ENCODE data around the gene SERPINB1. TPM values are rescaled to one million over a fixed set of nuclear protein-coding genes. Genes with fewer than 3 reads are reported as not detected.
"Not testable (repeated sequence)": the region's sequence is repeated elsewhere in the genome, so short reads cannot be mapped to it uniquely, and the experiment has no call there.

The SERPINB1 gene
- total and polyA plus RNA-seq, 5 experiments from 2014 or later, result 65.3 to 130 (median 121) TPM

DNA sequence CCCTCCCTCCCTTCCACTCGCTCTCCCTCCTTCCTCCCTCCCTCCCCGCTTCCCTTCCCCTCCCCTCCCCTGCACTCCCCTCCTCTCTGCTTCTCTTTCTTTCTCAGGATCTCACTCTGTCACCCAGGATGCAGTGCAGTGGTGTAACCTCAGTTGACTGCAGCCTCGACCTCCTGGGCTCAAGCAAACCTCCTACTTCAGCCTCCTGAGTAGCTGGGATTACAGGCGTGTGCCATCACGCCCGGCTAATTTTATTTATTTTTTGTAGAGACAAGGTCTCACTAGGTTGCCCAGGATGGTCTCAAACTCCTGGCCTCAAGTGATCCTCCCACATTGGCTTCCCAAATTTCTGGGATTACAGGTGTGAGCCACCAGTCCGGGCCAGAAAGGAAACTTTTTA, 23.6 kb upstream of the SERPINB1 start:
- no peak for ATAC-seq
- POLR2A ChIA-PET, result interaction anchor here (1.2 to 2.3 kb wide), 5 partner anchors 10 to 124 kb away, joined by 3 to 7 read pairs (median 6); partner anchors contain the start of genes SERPINB1 and SERPINB9
- Mint-ChIP-seq H3K36me3 (peaks cover 0 to 3% (median 0%) of the 10 kb centered on the region in 3 donors), H3K4me3 (peak overlapping the region in 1 of 10 donors; percentile 45), H3K4me1 (peaks cover 29 to 84% (median 54%) of the 10 kb centered on the region in 4 donors), H3K27me3 (no peaks in the 10 kb centered on the region), H3K27ac (peak overlapping the region in 5 of 10 donors; percentile 13 to 57 (median 44)), H3K9me3 (peaks cover 0 to 9% (median 0%) of the 10 kb centered on the region in 9 donors)
- DNase-seq, result no peak

- Mint-ChIP-seq H3K27ac (peak overlapping the region; percentile 65 to 98 (median 96)), H3K4me1 (peaks cover 29 to 88% (median 59%) of the 10 kb centered on the region in 4 donors), H3K27me3 (no peaks in the 10 kb centered on the region), H3K4me3 (peak overlapping the region in 3 of 10 donors; percentile 36 to 77 (median 41)), H3K36me3 (peaks cover 0 to 3% (median 0%) of the 10 kb centered on the region in 3 donors), H3K9me3 (peaks cover 0 to 9% (median 0%) of the 10 kb centered on the region in 9 donors)
- POLR2A ChIA-PET, result interaction anchor here (3.8 kb wide), 1 partner anchor 14 kb away, joined by 14 read pairs; no protein-coding TSS in a partner anchor
- ATAC-seq (no peak), DNase-seq (no peak)
Observed at GRCh38 chr6:2863901-2864300, 22.2 kb upstream of the SERPINB1 start.

DNA sequence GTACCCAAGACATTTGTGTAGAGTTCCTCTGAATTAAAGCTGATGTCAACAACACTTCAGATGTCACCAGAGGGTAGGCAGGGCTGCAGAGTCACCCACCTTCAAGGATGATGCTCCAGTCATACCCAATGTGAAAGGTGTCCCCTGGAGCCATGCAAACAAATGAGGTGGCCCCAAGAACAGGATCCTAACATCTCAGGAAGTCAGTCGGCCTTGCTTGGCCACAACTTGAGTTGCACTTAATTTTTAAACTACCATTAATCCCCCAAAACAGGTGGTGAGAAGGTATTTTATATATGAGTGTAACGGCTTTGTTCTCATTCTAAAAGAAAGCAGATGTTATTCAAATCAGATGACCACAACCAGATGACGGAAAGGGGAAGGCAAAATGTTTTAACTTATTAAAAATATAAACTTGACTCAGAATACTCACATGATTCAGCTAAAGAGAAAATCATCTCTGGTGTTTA, 21.1 kb upstream of the SERPINB1 start:
- Mint-ChIP-seq H3K9me3 (peaks cover 0 to 9% (median 0%) of the 10 kb centered on the region in 9 donors), H3K4me1 (peaks cover 39 to 91% (median 67%) of the 10 kb centered on the region in 4 donors), H3K36me3 (peaks cover 0 to 3% (median 0%) of the 10 kb centered on the region in 3 donors), H3K4me3 (peak overlapping the region in 7 of 10 donors; percentile 18 to 83 (median 74)), H3K27me3 (peaks cover 0 to 2% (median 0%) of the 10 kb centered on the region in 5 donors), H3K27ac (peak overlapping the region; percentile 95 to 99 (median 98))
- POLR2A ChIA-PET, result interaction anchor here (1.8 to 3.8 kb wide), 2 partner anchors 13 to 17 kb away, joined by 5 to 14 read pairs; no protein-coding TSS in a partner anchor
- ATAC-seq (no peak), DNase-seq (no peak)

GRCh38 chr6:2861822-2862164, 20.1 kb upstream of the SERPINB1 start:
- Mint-ChIP-seq H3K4me1 (peaks cover 47 to 93% (median 76%) of the 10 kb centered on the region in 4 donors), H3K36me3 (peaks cover 0 to 3% (median 0%) of the 10 kb centered on the region in 3 donors), H3K27ac (peak overlapping the region; percentile 95 to 99 (median 98)), H3K9me3 (peaks cover 0 to 9% (median 0%) of the 10 kb centered on the region in 9 donors), H3K4me3 (peak overlapping the region; percentile 60 to 83 (median 76)), H3K27me3 (peaks cover 0 to 2% (median 0%) of the 10 kb centered on the region in 5 donors)
- no peak for DNase-seq
- ATAC-seq, result no peak
- POLR2A ChIA-PET, result interaction anchor here (0.7 to 3.8 kb wide), 10 partner anchors 12 to 129 kb away, joined by 3 to 14 read pairs (median 5); partner anchors contain the start of gene SERPINB9

DNA sequence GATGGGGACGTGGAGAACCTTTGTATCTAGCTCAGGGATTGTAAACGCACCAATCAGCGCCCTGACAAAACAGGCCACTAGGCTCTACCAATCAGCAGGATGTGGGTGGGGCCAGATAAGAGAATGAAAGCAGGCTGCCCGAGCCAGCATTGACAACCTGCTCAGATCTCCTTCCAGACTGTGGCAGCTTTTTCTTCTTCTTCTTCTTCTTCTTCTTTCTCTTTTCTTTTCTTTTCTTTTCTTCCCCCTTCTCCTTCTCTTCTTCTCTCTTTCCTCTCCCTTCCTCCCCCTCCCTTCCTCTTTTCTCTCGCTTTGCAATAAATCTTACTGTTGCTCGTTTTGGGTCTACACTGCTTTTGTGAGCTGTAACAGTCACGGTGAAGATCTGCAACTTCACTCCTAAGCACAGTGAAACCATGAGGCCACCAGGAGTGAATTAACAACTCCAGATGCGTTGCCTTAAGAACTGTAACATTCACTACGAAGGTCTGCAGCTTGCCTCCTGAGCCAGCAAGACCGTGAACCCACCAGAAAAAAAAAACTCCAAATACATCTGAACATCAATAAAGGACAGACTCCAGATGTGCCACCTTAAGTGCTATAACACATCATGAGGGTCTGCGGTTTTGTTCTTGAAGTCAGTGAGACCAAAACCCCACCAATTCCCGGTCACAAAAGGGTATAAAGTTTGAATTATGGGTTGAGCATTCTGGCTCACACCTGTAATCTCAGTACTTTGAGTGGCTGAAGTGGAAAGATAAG, 19.6 kb upstream of the SERPINB1 start:
- H3K9me3 Mint-ChIP-seq, result peaks cover 0 to 9% (median 0%) of the 10 kb centered on the region in 9 donors
- DNase-seq (peak in 7 of 10 donors; percentile 46 to 80 (median 60)), ATAC-seq (peak; percentile 43 to 64)
- H3K4me1 Mint-ChIP-seq, result peaks cover 47 to 93% (median 80%) of the 10 kb centered on the region in 4 donors
- peaks cover 0 to 2% (median 0%) of the 10 kb centered on the region in 5 donors for H3K27me3 Mint-ChIP-seq
- peak overlapping the region; percentile 95 to 99 (median 98) for H3K27ac Mint-ChIP-seq
- peak overlapping the region; percentile 60 to 83 (median 76) for H3K4me3 Mint-ChIP-seq
- POLR2A ChIA-PET, result interaction anchor here (0.7 to 3.8 kb wide), 10 partner anchors 12 to 203 kb away, joined by 3 to 14 read pairs (median 5); partner anchors contain the start of gene SERPINB9
- peaks cover 0 to 3% (median 0%) of the 10 kb centered on the region in 3 donors for H3K36me3 Mint-ChIP-seq

DNA sequence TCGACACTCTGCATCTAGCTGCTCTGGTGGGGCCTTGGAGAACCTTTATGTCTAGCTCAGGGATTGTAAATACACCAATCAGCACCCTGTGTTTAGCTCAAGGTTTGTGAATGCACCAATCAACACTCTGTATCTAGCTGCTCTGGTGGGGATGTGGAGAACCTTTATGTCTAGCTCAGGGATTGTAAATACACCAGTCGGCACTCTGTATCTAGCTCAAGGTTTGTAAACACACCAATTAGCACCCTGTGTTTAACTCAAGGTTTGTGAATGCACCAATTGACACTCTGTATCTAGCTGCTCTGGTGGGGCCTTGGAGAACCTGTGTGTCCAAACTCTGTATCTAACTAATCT, 19.0 kb upstream of the SERPINB1 start:
- Mint-ChIP-seq H3K4me1 (peaks cover 45 to 96% (median 83%) of the 10 kb centered on the region in 4 donors), H3K27ac (peak overlapping the region; percentile 95 to 99 (median 98)), H3K4me3 (peak overlapping the region in 7 of 10 donors; percentile 12 to 83 (median 77))
- not testable (repeated sequence) for DNase-seq, ATAC-seq, H3K36me3 Mint-ChIP-seq, H3K9me3 Mint-ChIP-seq, H3K27me3 Mint-ChIP-seq
- POLR2A ChIA-PET, result interaction anchor here (1.1 to 3.8 kb wide), 6 partner anchors 11 to 203 kb away, joined by 3 to 14 read pairs (median 6); no protein-coding TSS in a partner anchor

DNA sequence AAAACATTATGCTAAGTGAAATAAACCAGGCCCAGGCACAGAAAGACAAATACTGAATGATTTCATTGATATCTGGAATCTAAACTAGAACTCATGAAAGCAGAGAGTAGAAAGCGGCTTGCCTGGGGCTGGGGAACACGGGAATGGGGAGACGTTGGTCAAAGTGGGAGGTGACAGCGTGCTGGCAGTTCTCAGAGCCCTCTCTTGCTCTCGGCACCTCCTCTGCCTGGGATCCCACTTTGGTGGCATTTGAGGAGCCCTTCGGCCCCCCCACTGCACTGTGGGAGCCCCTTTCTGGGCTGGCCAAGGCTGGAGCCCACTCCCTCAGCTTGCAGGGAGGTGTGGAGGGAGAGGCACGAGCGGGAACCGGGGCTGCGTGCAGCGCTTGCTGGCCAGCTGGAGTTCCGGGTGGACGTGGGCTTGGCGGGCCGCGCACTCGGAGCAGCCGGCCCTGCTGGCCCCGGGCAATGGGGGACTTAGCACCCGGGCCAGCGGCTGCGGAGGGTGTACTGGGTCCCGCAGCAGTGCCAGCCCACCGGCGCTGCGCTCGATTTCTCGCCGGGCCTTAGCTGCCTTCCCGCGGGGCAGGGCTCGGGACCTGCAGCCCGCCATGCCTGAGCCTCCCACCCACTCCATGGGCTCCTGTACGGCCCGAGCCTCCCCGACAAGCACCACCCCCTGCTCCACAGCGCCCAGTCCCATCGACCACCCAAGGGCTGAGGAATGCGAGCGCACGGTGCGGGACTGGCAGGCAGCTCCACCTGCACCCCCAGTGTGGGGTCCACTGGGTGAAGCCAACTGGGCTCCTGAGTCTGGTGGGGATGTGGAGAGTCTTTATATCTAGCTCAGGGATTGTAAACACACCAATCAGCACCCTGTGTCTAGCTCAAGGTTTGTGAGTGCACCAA, 18.4 kb upstream of the SERPINB1 start:
- H3K27me3 Mint-ChIP-seq, H3K9me3 Mint-ChIP-seq, ATAC-seq, H3K36me3 Mint-ChIP-seq, DNase-seq: not testable (repeated sequence)
- Mint-ChIP-seq H3K27ac (peak overlapping the region; percentile 97 to 100 (median 99)), H3K4me3 (peak overlapping the region in 6 of 10 donors; percentile 18 to 95 (median 82)), H3K4me1 (peaks cover 49 to 96% (median 87%) of the 10 kb centered on the region in 4 donors)
- POLR2A ChIA-PET, result interaction anchor here (1.1 to 3.8 kb wide), 5 partner anchors 10 to 204 kb away, joined by 3 to 14 read pairs (median 5); no protein-coding TSS in a partner anchor

GRCh38 chr6:2859185-2859700, 17.6 kb upstream of the SERPINB1 start:
- peak in 2 of 10 donors; percentile 80 to 82 for DNase-seq
- POLR2A ChIA-PET, result interaction anchor here (0.8 to 4.3 kb wide), 17 partner anchors 9 to 208 kb away, joined by 3 to 39 read pairs (median 4); partner anchors contain the start of genes SERPINB1, SERPINB9 and WRNIP1
- peak overlapping the region; percentile 94 to 100 (median 99) for H3K27ac Mint-ChIP-seq
- peaks cover 0 to 3% (median 0%) of the 10 kb centered on the region in 3 donors for H3K36me3 Mint-ChIP-seq
- H3K4me3 Mint-ChIP-seq, result peak overlapping the region; percentile 60 to 95 (median 86)
- peaks cover 57 to 98% (median 92%) of the 10 kb centered on the region in 4 donors for H3K4me1 Mint-ChIP-seq
- ATAC-seq, result peak in 1 of 2 donors; percentile 3
- H3K9me3 Mint-ChIP-seq, result peaks cover 0 to 9% (median 0%) of the 10 kb centered on the region in 9 donors
- peaks cover 0 to 2% (median 0%) of the 10 kb centered on the region in 5 donors for H3K27me3 Mint-ChIP-seq

DNA sequence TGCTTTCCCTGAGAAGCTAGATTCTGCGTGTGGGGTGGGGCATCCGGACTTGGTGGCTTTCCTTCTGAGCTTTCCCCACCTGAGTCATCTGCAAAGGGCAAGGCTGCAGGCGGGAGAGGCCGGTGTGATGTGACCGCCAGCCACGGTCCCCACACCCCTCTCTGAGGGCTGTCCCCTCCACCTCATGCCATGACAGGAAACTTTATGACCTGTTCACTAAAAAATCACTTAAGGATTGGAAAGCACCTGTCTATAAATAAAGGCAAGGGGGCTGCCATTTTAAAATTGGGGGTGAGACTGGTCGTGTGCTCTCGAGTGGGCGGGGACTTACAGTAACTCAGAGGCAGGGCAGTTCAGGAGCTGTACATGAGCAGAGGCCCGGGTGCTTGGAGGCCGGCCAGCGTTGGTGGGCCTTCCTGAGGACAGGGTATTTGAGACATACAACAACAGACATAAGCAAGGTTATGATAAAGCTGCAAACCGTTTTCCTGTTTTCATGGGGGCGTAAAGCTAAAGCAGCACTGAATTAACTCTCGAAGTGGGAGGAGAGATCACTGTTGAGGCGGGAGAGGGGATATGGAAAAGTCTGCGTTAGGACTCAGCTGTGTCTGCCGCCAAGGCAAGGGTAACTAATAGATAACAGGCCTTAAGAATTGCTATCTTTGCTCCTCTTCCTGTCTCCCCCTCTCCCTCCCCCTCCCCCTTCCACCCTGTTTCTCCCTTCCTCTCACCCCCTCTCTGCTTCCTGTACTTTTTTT, 16.1 kb upstream of the SERPINB1 start:
- H3K27ac Mint-ChIP-seq, result peak overlapping the region; percentile 94 to 100 (median 99)
- ATAC-seq, result peak; percentile 18 to 37
- peak in 9 of 10 donors; percentile 23 to 71 (median 47) for DNase-seq
- peaks cover 54 to 97% (median 92%) of the 10 kb centered on the region in 4 donors for H3K4me1 Mint-ChIP-seq
- peaks cover 0 to 2% (median 0%) of the 10 kb centered on the region in 5 donors for H3K27me3 Mint-ChIP-seq
- H3K36me3 Mint-ChIP-seq, result peaks cover 0 to 3% (median 0%) of the 10 kb centered on the region in 3 donors
- H3K9me3 Mint-ChIP-seq, result peaks cover 0 to 9% (median 0%) of the 10 kb centered on the region in 9 donors
- POLR2A ChIA-PET, result interaction anchor here (0.6 to 4.3 kb wide), 25 partner anchors 8 to 142 kb away, joined by 3 to 39 read pairs (median 4); partner anchors contain the start of genes NQO2, SERPINB1 and SERPINB9
- H3K4me3 Mint-ChIP-seq, result peak overlapping the region; percentile 60 to 95 (median 86)

DNA sequence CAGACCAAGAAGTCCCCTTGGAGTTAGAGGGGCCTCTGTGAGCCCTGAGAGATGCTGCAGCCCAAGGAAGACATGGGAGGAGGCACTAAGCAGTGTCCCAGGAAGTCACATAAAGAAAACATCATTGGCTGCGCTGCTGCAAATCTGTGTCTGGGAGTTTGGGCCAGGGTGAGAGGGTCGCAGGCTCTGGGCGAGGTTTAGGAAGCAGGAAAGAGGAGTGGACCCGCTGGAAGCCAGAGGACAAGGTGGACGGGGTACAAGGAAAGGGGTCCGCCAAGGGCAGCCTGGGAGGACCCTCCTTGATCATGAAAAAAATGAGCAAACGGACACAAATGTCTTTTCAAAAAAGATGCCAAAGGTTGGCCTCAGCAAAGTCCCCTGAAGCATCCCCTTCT, 15.5 kb upstream of the SERPINB1 start:
- H3K27ac Mint-ChIP-seq, result peak overlapping the region; percentile 94 to 100 (median 99)
- H3K27me3 Mint-ChIP-seq, result peaks cover 0 to 2% (median 0%) of the 10 kb centered on the region in 5 donors
- ATAC-seq (no peak), DNase-seq (no peak)
- peaks cover 0 to 3% (median 0%) of the 10 kb centered on the region in 3 donors for H3K36me3 Mint-ChIP-seq
- H3K4me1 Mint-ChIP-seq, result peaks cover 48 to 97% (median 91%) of the 10 kb centered on the region in 4 donors
- peak overlapping the region; percentile 60 to 95 (median 86) for H3K4me3 Mint-ChIP-seq
- POLR2A ChIA-PET, result interaction anchor here (0.6 to 4.3 kb wide), 21 partner anchors 9 to 143 kb away, joined by 3 to 39 read pairs (median 4); partner anchors contain the start of genes NQO2, SERPINB1 and SERPINB9
- peaks cover 0 to 9% (median 0%) of the 10 kb centered on the region in 9 donors for H3K9me3 Mint-ChIP-seq

All from naive thymus-derived CD8-positive, alpha-beta T cell (primary cell).